WTC11 (cell line): ENCODE results near the gene IQCK.

ENCODE experiments used
- ELF4 ChIP-seq: sonication (generic); formaldehyde crosslinking; IDR thresholded peaks from 2 replicates; pipeline ENCODE4 v1.8.1; 2022; ENCODE audit warnings: low read depth, mild to moderate bottlenecking, moderate library complexity, missing genetic modification reagents
- MAX ChIP-seq: sonication (generic); formaldehyde crosslinking; IDR thresholded peaks from 2 replicates; pipeline ENCODE4 v1.8.0; 2022; ENCODE audit warnings: mild to moderate bottlenecking, missing genetic modification reagents
- MXD4 ChIP-seq: fragments of 250-450 bp; sonication (Bioruptor Pico); IDR thresholded peaks from 2 replicates; pipeline ENCODE4 v1.8.0; 2021; ENCODE audit warnings: mild to moderate bottlenecking, moderate library complexity, borderline replicate concordance
- NR1H2 ChIP-seq: sonication (generic); formaldehyde crosslinking; IDR thresholded peaks from 2 replicates; pipeline ENCODE4 v1.9.0; 2021; ENCODE audit warnings: mild to moderate bottlenecking, moderate library complexity, missing genetic modification reagents
- NR2C2 ChIP-seq: sonication (generic); formaldehyde crosslinking; IDR thresholded peaks from 2 replicates; pipeline ENCODE4 v1.8.0; 2022; ENCODE audit warnings: mild to moderate bottlenecking, missing genetic modification reagents
- NR3C1 ChIP-seq: sonication (generic); formaldehyde crosslinking; conservative IDR thresholded peaks from 2 replicates; pipeline ENCODE4 v1.8.1; 2023; ENCODE audit warnings: low read depth, mild to moderate bottlenecking, missing genetic modification reagents
- TCF7 ChIP-seq: sonication (generic); formaldehyde crosslinking; IDR thresholded peaks from 2 replicates; pipeline ENCODE4 v1.8.0; 2022; ENCODE audit warnings: mild to moderate bottlenecking, low read depth, missing genetic modification reagents, moderate library complexity
- TF ChIP-seq, protein P1 (sequence below): fragments of 200-600 bp; IDR thresholded peaks from 2 replicates; pipeline ENCODE4 v1.8.0; 2022; ENCODE audit warnings: antibody characterized with exemption

DNA sequence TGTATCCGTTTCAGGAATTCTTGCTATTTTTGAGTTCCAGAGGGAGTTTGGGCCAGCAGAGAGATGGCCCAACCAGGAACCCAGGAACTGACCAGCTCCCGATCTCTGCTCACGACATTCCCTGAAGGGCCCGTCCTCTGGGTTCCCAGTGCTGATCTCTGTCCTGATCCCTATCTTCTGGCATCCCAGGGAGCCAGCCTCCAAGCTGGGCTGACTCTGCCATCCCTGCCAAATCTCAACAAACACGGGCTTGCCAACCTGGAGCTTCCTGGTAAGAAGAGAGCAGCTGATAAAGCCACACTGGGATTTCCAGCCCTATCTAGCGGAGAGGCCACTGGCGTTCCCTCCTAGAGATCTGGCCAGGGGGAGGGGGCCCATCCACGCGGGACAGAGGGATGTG is 150.3 kb downstream of the IQCK start:
- no peak for TF ChIP-seq NR1H2 (CRISPR knock-in tag)
- TF ChIP-seq, protein P1, sequence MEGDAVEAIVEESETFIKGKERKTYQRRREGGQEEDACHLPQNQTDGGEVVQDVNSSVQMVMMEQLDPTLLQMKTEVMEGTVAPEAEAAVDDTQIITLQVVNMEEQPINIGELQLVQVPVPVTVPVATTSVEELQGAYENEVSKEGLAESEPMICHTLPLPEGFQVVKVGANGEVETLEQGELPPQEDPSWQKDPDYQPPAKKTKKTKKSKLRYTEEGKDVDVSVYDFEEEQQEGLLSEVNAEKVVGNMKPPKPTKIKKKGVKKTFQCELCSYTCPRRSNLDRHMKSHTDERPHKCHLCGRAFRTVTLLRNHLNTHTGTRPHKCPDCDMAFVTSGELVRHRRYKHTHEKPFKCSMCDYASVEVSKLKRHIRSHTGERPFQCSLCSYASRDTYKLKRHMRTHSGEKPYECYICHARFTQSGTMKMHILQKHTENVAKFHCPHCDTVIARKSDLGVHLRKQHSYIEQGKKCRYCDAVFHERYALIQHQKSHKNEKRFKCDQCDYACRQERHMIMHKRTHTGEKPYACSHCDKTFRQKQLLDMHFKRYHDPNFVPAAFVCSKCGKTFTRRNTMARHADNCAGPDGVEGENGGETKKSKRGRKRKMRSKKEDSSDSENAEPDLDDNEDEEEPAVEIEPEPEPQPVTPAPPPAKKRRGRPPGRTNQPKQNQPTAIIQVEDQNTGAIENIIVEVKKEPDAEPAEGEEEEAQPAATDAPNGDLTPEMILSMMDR, result no peak
- TF ChIP-seq NR2C2, result no peak
- TF ChIP-seq TCF7 (CRISPR knock-in tag), result no peak
- no peak for TF ChIP-seq MXD4 (CRISPR knock-in tag)
- TF ChIP-seq NR3C1 (CRISPR knock-in tag), result no peak
- TF ChIP-seq MAX, result no peak
- TF ChIP-seq ELF4 (CRISPR knock-in tag), result no peak
